Right lobe of liver (tissue), 4 donors: ENCODE measurements around the gene SCMH1.

Experiments
- CTCF ChIP-seq, 4 donors: fragments of 200-600 bp in 3 of 4; fragments of 450-650 bp in 1 of 4; IDR thresholded peaks; one replicate each; pipeline versions ENCODE4 v1.5.1 to v1.8.0; 2016 to 2022; ENCODE audit warnings: antibody characterized with exemption in 4 of 4, mild to moderate bottlenecking in 2 of 4
- POLR2A ChIP-seq: fragments of 450-650 bp; IDR thresholded peaks from one replicate; pipeline ENCODE4 v1.6.1; 2017; ENCODE audit warnings: antibody characterized with exemption, mild to moderate bottlenecking
- donor health status: DM: no; HTN: no; CAD: no.
- donor health status: DM: no; HTN: no; CAD: no.
- donor health status: DM: no; HTN: yes; CAD: no.

GRCh38 chr1:41023279-41023990 lies 218.7 kb downstream of the SCMH1 start:
- TF ChIP-seq CTCF (IDR thresholded peaks at IDR 0.05) (peak; percentile 24 to 32 (median 30)), POLR2A (no peak)
